ENCODE measurements around the gene C17orf67.

C17orf67 gene, protein sequence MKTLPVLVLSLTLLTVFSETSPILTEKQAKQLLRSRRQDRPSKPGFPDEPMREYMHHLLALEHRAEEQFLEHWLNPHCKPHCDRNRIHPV

DNA sequence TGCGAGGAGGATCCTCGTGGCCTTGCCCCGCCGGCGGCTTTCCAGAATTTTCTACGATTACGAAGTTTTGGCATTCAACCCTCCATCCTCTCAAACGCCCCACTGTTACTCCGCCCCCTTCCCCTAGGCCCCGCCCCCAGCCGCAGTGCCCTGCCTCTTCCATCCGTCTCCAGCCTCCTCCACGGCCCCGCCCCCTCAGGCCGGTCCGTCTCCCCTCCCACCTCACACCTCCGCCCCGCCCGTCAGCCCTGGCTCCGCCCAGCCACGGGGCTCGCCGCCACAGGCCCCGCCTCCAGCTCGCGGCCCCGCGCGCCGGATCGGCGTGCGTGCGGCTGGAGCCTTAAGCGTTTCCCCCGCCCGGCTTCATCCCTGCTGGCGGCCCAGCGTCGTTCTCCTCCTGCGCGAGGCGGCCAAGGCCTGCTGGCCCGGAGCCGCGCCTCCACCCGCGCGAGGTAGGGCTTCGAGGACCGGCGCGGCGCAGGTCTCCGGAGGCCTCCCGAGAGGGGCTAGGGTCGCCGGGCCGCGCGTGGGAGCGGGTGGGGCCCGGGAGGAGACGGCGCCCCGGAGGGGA lies at the start of gene C17orf67, which contains the start of gene DGKE:
Gene C17orf67, minus strand, starts transcription at position 112 of the 571 bp plus-strand sequence. CDS start 18,110 bp downstream, outside the sequence.
Gene DGKE, plus strand, starts transcription at position 343 of the 571 bp plus-strand sequence. CDS start 645 bp downstream, outside the sequence.
- peak; percentile 98 for DNase-seq

DNA sequence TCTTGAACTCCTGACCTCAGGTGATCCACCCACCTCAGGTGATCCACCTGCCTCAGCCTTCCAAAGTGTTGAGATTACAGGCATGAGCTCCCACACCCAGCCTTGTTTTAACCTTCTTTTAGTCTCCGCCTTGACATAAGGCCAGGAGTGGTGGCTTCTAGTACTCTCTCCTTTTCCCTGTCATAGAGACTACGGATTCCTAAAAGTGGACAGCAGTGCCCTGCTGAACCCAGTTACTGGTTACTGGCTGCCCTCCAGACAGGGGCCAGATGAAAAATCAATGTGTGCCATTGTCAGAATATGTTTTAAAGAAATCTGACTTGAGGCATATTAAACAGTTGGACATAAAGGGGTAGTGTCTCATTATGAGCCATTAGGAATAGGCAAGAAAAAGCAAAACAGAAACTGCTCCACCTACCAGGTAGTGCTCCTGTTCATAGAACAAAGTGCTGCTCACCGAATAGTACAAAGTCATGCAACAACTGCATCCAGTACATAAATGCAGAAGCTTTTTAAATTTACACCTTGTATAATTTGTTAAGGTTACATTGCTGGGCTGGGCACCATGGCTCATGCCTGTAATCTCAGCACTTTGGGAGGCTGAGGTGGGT lies 48.1 kb upstream of the C17orf67 start:
- DNase-seq, result no peak

DNA sequence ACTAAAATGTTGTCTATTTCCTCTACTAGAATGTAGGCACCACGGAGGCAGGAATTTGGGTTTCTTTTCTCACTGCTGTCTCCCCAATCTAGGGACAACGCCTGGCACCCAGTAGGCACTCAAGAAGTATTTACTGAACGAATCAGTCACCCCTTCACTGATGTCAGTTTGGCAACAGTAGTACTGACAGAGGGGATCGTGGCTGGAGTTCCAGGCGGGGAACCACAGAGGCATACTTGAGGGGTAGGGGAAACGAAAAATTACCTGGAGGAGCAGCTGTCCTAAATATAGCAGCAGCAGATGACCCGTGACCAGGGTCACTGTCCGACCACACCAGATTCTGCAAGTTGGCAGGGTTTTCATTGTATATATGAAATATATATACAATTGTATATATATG lies 46.9 kb upstream of the C17orf67 start:
- DNase-seq, result no peak

DNA sequence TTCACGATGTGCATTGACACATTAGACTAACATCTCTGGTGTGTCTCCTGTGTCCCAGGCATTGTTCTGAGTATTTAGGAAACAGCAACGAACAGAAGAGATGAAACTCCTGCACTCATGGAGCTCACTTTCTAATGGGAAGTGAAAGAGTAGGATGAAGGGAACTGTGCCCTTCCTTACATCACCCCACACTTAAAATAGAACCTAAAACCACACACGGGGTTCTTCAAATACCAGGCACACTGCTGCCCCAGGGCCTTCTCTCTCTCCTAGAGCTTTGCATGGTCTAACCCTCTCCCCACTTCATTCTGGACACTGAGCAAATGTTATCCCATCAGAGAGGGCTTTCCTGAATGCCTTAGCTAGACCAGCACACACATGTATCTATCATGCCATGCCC lies 46.4 kb upstream of the C17orf67 start:
- no peak for DNase-seq

DNA sequence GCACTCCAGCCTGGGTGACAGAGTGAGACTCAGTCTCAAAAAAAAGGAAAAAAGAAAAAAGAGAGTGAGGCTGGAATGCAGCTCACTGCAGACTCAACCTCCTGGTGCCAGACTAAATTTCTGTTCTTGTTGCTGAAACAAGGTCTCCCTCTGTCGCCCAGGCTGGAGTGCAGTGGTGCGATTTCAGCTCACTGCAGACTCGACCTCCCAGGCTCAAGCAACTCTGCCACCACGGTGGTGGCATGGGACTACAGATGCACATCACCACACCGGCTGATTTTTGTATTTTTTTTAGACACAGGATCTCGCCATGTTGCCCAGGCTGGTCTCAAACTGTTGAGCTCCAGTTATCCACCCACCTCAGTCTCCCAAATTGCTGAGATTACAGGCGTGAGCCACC lies 45.6 kb upstream of the C17orf67 start:
- no peak for DNase-seq

DNA sequence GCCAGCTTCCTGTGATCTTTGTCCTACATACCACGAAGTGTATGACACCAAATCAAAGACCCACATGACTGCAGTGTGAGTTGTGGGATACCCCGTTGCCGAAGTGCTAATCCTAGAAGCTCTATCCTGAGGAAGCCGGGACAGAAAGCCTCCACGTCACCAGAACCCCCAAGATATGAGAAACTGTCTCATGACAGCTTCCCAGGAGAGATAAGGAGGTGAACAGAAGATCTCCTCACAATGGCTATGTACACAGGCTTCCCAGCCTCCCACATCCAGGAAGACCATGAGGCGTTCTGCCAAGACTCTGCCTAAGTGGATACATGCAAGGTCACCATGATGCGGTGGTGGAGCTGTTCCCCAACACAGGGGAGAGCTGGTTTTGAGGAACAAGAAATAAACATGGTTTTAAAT lies 43.1 kb upstream of the C17orf67 start:
- DNase-seq, result no peak

DNA sequence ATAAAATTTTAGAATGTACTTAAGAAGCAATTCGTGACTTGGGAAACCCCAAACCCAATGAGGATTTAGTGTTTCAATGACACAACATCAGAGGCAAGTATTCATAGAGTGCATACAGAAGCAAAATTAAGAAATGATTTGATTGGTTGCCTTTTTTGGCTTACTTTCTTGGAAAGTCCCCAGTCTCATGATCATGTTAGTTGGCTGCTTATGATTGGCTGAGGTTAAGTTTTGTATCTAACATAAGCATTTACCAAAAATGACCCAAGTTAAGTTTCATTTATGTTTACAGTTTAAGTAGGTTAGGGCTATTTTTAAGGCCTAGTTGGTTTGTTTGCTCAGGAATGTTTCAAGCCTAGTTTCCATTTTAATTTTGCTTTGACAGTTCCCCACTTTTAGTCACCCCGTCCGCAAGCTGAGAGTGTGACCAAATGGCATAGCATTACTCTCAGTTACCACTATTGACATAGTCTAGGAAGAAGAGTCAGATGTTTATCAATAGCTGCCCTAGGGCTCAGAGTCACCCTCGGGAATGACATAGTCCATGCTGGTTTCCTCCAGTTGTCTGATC lies 36.4 kb upstream of the C17orf67 start:
- DNase-seq, result no peak

DNA sequence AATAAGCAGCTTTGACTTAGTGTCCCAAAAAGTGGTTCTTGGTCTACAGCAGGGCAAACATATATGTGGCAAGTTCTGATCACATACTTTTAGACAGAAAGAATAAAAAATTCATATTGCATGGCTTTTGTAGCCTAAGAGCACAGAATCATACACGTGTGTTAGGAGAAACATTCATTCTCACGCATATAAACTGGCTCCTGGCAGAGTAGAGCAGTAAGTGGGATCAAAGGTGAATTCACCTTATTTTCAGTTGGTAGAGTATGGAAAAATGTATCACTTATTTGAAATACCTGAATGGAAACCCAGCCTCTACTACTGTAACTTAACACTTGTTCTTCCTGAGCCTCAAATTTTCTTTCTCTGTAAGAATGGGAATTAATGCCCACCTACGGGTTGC lies 35.0 kb upstream of the C17orf67 start:
- no peak for DNase-seq

DNA sequence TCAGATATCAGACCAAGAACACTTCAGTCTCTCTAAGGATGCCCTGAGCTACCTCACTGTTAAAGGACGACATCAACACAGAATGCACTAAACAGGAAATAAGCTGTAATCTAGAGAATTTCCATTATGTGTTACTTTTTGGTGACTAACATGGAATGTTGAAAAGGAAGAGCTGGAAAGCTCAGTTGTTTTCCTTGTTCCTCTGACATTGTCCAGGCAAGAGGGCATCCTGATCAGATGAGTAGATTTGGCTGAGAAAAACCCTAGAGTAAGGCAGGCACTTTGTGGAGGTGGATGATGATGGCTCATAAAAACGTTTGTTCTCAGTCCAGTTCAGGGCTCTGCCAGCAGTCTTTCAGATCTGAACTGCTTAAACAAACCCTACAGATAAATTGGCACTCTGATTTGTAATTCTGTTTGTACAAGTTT lies 34.2 kb upstream of the C17orf67 start:
- DNase-seq, result no peak

DNA sequence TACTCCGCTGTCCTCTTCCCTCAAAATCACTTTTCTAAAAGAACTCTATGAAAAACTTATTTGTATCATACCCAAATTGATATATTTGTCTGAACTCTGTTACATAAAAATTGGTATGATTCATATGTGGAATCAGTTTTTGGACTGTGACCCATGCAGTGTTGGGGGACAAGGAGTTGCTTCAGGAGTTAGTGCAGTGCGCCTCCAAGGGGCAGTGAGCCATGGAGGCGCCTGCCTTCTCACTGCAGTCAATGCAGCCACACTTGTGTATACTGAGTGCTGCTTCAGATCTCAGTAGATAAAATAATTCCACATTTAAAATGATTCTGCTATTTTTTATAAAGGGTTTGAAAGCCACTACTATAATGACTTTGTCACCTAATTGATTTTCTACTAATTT lies 32.8 kb upstream of the C17orf67 start:
- DNase-seq, result no peak

DNA sequence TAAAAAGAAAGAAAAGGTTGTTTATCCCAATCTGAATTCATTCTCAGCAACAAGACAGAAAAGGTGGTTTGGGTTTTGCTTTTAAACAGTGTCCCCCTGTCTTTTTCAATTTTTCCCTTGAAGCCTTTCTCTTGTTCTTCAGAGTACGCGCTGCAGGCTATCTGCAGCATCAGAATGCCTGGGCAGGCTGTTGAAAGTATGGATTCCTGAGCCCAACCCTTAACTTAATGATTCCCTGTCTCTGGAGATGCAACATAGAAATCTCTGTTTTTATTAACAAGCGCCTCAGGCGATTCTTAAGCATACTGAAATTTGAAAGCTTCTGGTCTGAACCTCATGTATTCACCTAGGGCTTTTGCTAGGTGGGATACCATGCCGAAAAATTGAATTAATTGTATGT lies 32.4 kb upstream of the C17orf67 start:
- DNase-seq, result no peak

DNA sequence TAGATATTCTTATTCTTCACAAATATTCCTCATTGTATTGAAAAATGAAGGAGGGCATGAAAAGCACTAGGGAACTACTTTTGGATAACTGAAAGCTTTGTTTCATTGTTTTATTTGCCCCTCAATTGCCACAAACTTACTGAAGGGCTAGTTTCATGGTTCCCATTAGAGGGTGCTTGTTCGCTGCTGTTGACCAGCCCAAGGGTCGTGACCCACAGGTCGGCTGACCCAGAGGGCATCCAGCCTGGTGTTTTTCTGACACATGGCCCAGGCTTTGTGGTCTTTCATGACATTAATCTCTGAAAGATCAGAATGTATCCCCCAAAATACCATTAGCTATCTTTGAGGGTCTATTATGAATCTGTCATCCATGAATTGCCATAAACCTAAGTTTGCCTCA lies 30.3 kb upstream of the C17orf67 start:
- DNase-seq, result no peak

DNA sequence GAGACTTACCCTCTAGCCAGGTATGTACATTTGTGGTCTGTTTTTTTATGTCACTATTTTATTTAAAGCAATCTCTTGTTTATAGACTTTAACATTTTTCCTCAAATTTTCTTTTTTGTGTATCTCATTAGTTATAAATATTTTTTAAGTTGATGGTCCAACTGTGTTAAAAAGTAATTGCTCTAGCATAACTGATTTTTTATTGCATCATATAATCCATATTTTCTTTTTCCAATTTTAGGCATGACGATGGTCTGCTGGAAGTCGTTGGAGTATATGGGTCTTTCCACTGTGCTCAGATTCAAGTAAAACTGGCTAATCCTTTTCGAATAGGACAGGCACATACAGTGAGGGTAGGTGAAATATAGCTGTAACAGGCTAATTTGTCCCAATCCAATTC lies 28.2 kb upstream of the C17orf67 start:
- no peak for DNase-seq

DNA sequence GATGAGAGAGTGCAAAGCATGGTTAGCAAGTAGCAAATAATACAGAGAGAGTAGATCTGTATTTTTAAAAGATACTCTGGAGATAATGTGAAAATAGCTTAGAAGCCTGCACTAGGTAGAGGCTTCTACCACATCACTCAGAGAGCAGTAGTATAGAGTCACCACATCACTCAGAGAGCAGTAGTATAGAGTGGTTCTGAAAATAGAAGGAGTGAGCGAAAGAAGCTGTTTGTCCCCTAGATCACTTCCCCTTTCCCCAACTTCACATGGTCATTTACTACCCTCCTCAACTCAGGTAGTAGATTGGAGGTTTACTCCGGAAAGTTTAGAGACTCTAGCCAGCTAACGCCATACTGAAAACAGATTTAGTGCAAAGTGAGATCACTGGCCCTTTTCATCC lies 17.3 kb upstream of the C17orf67 start:
- DNase-seq, result no peak

DNA sequence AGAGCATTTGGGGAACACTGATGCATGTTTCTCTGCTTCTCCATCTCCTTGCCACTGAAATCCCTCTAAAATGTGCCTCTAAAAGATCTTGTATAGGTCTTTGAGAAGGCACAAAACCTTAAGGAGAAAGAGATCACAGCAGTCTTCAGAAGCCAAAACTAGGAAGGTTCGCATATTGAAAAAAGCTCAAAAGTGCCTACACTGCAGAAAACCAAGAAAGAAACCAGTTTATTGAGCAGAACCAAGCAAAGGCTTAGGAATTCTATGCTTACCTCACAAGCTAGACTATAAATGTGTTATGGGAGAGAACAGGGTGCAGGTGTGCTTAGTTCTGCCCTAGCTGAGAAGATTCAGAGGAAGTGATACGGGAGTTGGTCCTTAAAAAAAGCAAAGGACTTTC lies 16.9 kb upstream of the C17orf67 start:
- no peak for DNase-seq

DNA sequence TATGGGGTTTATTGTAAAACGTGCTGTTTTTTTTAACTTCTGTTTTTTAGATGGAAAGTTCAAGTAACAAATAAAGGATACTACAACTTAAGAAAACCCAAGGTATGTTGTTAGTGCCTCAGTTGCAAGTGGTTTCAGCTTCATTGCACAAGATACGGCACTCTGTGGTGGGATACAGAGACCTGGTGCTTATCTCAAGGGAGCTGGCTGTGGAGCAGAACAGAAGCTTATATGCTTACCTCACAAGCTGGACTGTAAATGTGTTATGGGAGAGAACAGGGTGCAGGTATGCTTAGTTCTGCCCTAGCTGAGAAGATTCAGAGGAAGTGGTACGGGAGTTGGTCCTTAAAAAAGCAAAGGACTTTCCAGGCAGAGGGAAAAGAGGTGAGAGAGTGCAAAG lies 15.4 kb upstream of the C17orf67 start:
- DNase-seq, result no peak

DNA sequence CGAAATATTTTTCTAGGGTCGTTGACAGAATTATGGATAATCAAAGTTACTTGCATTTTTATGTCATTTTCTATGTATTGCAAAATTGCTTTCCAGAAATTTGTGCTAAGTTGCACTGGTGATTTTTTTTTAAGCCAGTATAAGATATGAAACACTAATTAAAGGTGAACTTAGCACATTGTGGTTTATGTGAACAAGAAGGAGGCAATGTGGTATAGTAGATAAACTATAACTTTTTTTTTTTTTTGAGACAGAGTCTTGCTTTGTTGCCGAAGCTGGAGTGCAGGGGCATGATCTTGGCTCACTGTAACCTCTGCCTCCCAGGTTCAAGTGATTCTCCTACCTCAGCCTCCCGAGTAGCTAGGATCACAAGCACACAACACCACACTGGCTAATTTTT lies 13.4 kb upstream of the C17orf67 start:
- no peak for DNase-seq

DNA sequence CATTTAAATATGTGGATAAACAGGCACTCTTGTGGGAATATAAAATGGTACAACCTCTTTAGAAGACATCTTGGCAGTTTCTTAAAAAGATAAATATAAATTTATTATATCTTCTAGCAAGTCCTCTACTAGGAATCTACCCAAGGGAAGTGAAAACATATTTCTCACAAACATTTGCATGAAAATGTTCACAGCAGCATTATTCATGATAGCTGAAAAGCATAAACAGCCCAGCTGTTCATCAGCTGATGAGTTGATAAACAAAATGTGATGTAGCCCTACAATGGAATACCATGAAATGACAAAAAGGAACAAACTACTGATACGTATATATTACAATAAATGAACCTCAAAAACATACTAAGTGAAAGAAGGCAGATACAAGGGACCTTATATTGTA lies 12.2 kb upstream of the C17orf67 start:
- no peak for DNase-seq

DNA sequence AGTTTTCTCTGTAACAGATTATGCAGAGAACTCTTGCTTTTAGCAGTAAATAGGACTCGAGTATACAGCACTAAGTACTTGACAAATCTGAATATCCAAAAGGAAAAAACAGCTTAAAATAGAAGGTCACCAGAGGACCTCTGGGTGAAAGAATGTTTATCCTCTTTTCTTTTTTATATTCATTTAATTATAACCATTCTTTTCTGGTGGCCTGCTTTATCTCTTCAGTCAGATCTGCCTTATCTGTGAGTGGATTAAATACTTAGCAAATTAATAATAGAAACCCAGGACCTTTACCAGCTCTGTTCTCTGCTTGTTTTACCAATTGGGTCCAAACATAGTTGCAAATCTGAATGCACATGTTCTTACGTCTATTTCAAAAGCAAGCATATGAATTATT lies 8.9 kb upstream of the C17orf67 start:
- DNase-seq, result no peak

DNA sequence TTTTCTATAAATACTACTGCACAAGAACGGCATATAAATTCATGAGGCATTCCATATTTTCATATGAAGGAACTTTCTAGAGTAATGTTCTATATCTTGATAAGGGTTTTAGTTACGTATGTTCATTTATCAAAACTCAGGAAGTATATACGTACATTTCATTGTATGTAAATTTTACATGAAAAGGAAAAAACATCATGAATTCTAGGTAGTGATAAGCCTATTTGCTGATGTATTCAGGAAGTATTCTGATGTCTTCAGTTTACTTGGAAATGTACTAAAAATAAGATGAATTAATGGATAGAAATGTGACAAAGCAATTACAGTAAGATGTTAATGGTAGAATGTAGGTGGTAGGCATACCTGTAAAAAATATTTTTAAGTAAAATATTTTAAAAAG lies 5.0 kb upstream of the C17orf67 start:
- no peak for DNase-seq

DNA sequence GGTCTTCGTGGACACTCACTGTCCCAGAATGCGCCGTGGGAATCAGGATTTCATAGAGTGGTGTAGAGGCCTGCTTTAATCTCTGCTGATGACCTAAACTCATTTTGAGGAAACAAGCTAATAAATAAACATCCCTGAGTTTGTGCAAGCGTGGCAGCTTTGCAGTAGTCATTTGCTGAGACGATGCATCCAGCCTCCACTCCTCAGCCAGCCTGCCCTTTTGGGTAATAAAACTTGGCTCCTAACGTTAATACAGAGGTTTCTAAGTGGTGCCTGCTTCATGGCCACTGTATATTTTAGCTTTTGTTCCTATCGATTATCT lies 1.5 kb upstream of the C17orf67 start:
- DNase-seq, result no peak

DNA sequence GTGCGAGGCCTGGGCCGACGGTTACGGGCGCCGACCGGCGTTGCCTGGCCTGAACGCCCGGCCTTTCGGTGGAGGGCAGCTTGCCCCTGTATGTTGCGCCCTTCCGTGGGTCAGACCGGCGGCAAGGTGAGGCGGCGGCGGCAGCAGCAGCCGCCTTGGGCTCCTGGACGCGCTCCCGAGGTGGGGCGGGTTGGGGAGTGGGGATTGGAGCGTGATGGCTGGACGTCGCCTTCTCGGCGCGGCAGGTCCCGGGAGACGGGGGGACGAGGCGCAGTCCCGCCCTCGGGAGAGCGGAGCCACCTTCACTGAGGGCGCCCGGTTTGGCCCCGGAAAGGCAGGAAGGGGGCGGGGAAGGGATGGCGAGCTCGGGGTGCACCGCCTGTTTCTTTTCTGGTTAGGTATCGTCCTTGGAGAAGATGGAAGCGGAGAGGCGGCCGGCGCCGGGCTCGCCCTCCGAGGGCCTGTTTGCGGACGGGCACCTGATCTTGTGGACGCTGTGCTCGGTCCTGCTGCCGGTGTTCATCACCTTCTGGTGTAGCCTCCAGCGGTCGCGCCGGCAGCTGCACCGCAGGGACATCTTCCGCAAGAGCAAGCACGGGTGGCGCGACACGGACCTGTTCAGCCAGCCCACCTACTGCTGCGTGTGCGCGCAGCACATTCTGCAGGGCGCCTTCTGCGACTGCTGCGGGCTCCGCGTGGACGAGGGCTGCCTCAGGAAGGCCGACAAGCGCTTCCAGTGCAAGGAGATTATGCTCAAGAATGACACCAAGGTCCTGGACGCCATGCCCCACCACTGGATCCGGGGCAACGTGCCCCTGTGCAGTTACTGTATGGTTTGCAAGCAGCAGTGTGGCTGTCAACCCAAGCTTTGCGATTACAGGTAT lies 902 bp upstream of the C17orf67 start:
- peak; percentile 74 for DNase-seq

DNA sequence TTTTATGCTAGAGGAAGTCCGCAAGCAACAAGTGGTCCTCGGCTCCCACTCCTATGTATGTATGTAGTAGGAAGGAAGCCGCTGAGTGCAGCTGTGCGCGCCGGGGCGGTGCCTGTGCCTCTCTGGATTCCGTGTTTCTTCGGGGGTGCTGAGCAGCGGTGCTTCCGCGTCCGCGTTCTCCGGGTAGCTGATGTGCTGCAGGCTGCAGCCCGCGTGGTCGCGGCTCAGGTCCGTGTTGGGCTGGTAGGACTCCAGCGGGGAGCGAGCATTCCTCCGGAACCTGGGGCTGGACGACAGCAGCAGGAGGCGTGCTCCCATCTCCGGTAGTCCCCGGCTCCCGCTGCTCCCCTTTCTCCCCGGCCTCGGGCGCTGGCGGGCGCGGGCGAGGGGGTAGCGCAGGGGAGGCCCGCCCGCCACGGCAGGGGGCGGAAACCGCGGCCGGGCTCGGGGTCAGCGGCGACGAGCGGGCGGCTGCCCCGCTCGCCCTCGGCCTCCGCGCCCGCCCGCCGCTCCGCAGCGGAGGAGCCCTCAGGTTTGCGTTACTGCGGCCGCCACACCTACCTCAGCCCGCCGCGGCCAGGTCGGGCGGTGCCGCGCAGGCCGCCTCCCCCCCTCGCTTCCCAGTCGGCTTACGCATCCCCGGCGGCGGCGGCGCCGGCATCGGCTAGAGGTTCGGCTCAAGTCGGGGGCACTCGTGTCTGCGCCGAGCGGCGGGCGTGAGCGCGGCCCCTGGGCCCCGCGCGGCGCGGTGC lies 487 bp downstream of the C17orf67 start:
- DNase-seq, result peak; percentile 71

Data from activated naive CD4-positive, alpha-beta T cell treated with Interleukin-2 at 50 U/mL for 16 hours (primary cell).